Measurements from ENCODE around the gene NOL12.
"Not testable (repeated sequence)": the region's sequence is repeated elsewhere in the genome, so short reads cannot be mapped to it uniquely, and the experiment has no call there.

The NOL12 gene

DNA sequence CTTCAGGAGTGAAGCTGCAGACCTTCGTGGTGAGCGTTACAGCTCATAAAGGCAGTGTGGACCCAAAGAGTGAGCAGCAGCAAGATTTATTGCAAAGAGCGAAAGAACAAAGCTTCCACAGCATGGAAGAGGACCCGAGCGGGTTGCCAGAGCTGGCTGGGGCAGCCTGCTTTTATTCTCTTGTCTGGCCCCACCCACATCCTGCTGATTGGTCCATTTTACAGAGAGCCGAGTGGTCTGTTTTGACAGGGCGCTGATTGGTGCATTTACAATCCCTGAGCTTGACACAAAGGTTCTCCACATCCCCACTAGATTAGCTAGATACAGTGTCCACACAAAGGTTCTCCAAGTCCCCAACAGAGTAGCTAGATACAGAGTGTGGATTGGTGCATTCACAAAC lies 31.1 kb downstream of the NOL12 start:
- not testable (repeated sequence) for FAIRE-seq

DNA sequence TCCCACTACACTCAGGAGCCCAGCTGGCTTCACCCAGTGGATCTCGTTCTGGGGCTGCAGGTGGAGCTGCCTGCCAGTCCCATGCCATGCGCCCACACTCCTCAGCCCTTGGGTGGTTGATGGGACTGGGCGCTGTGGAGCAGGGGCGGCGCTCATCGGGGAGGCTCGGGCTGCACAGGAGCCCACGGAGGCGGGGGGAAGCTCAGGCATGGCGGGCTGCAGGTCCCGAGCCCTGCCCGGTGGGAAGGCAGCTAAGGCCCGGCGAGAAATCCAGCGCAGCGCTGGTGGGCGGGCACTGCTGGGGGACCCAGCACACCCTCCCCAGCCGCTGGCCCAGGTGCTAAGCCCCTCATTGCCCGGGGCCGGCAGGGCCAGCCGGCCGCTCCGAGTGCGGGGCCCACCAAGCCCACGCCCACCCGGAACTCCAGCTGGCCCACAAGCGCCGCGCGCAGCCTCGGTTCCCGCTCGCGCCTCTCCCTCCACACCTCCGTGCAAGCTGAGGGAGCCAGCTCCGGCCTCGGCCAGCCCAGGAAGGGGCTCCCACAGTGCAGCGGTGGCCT lies 31.7 kb downstream of the NOL12 start:
- not testable (repeated sequence) for FAIRE-seq

DNA sequence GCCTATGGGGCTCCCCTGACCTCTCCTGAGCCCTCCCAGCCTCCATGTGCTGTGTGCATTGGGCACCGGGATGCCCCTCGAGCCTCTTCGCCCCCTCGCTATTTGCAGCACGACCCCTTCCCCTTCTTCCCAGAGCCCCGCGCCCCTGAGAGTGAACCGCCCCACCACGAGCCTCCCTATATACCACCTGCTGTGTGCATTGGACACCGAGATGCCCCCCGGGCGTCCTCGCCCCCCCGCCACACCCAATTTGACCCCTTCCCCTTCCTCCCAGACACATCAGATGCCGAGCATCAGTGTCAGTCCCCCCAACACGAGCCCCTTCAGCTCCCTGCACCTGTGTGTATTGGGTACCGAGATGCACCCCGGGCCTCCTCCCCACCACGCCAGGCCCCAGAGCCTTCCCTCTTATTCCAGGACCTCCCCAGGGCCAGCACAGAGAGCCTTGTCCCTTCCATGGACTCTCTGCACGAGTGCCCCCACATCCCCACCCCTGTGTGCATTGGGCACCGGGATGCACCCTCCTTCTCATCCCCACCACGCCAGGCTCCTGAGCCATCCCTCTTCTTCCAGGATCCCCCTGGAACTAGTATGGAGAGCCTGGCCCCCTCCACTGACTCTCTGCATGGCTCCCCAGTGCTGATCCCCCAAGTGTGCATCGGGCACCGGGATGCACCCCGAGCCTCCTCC lies 39.6 kb downstream of the NOL12 start:
- FAIRE-seq: no peak

DNA sequence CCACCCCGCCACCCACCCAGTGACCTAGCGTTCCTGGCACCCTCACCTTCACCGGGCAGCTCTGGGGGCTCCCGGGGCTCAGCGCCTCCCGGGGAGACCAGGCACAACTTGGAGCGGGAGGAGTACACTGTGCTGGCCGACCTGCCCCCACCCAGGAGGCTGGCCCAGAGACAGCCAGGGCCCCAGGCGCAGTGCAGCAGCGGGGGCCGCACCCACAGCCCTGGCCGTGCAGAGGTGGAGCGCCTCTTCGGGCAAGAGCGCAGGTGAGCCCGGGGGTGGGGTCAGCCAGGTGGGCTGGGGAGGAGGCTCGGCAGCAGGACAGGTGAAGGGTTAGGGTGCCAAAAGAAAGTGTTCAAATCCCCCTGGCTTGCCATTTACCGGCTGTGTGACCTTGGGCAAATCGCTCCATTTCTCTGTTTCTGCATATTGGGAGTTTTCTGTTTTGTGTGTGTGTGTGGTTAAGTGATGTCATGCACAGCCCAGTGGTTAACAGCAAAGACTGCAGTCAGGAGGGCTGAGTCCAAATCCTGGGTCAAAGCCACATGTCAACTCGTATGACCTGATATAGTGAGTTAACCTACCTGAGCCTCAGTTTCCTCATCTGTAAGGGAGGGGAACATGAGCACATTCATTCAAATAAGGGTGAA lies 40.2 kb downstream of the NOL12 start:
- no peak for FAIRE-seq

DNA sequence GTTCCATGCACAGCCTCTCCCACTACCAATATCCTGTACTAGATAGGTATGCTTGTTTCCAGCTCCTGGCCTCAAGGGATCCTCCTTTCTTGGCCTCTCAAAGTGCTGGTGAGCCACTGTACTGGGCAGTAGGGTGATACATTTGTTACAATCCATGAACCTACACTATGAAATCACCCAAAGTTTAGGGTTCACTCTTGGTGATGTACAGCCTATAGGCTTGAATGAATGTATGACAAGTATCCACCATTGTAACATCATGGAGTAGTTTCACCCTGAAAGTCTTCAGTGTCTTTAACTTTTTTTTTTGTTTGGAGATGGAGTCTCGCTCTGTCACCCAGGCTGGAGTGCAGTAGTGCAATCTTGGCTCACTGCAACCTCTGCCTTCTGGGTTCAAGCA lies 42.5 kb downstream of the NOL12 start:
- FAIRE-seq: no peak

DNA sequence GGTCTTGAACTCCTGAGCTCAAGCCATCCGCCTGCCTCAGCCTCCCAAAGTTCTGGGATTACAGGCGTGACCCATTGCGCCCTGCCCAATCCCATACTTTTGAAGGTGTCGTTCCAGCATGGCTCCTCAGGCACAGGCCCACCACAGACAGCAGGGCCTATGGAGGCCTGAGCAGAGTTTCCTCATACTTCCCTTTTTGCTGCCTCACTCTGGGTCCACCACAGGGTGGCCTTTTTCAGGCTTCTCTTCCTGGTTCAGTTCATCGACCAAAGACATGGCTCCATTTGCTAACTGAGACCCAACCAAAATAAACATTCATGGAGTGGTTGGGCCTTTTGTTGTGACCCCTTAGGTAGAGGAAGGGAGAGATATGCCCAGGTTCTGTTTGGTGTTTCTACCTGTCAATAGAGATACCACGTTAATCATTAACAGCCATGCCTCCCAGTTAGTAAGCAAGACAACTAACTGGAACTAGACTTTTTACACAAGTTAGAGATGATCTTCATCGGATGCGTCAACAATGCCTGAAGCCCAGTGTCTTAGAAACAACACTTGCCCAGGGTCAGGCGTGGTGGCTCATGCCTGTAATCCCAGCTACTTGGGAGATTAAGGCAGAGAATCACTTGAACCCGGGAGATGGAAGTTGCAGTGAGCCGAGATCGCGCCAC lies 45.8 kb downstream of the NOL12 start:
- FAIRE-seq: no peak

DNA sequence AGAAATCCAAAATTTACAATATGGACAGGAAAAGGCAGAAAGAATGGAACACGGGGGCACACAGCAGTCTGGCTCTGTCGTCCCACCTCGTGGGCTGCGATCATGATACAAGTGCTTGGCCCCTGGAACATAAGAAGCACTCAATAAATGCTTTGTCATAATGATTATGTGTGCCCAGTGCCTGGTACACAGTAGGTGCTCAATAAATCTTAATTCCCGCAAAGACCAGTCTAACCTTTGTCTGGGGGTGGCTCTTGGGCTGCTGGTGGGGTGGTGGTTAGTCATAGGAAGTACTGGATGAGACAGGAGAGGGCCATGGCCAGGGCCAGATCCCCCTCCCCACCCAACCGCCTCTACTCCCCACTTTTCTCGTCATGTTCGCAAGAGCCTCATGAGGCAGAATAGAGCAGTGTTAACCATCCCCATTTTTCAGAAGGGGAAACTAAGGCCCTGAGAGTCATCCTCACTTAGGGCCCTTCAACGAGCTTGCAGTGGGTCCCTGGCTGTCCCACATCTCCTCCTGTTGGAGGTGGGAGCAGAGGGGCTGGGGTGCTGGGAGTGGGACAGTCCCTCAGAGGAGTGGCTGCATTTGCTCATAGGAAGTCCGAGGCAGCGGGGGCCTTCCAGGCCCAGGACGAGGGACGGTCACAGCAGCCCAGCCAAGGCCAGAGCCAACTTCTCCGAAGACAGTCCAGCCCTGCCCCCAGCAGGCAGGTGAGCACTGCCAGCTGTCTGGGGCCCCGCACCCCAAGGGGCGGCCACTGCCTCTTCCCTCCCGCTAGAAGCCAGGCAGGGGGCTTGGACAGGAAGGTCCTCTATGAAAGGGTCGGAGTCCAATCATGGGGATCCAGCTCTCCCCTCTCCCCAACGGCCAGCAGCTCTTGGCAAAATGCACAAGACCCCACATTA lies 46.8 kb downstream of the NOL12 start:
- FAIRE-seq: no peak

DNA sequence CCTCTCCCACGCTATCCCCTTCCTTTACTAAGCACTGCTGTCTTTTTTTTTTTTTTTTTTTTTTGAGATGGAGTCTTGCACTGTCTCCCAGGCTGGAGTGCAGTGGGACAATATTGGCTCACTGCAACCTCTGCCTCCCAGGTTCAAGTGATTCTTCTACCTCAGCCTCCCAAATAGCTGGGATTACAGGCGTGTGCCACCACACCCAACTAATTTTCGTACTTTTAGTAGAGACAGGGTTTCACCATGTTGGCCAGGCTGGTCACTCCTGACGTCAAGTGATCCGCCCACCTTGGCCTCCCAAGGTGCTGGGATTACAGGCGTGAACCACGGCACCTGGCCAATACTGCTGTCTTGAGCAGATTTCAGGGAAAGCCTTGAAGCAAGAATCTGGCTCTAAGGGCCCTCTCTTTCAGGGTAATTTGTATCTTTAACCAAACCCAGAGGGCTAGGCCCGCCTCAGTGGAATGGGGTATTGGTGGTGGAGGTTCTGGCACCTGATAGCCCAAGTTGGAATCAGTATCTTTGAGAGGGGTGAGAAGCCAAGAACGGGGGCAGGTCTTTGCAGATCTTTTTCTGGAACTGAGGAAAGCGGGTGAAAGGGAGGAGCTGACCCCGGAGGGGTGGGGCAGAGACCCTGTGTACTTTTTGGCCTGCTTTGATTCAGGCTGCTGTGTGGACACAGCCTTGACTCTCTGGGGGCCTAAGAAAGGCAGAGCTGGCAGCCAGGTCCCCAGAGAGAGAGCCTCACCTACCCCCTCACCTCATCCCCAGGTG lies 47.7 kb downstream of the NOL12 start:
- no peak for FAIRE-seq

DNA sequence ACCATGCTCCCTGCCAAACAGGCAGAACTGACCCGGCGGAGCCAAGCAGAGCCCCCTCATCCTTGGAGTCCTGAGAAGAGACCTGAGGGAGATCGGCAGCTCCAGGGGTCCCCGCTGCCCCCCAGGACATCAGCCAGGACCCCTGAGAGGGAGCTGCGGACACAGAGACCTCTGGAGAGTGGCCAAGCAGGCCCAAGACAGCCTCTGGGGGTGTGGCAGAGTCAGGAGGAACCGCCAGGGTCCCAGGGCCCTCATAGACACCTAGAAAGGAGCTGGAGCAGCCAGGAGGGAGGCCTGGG lies 48.2 kb downstream of the NOL12 start:
- no peak for FAIRE-seq

DNA sequence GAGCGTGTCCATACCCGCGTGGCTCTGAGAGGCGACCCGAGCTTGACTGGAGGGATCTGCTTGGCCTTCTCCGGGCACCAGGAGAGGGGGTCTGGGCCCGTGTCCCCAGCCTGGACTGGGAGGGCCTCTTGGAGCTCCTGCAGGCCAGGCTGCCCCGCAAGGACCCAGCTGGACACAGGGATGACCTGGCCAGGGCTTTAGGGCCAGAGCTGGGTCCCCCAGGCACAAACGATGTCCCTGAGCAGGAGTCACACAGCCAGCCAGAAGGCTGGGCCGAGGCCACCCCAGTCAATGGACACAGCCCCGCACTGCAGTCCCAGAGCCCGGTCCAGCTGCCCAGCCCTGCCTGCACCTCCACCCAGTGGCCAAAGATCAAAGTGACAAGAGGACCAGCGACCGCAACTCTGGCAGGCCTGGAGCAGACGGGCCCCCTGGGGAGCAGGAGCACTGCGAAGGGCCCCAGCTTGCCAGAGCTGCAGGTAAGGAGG lies 48.9 kb downstream of the NOL12 start:
- FAIRE-seq: no peak

DNA sequence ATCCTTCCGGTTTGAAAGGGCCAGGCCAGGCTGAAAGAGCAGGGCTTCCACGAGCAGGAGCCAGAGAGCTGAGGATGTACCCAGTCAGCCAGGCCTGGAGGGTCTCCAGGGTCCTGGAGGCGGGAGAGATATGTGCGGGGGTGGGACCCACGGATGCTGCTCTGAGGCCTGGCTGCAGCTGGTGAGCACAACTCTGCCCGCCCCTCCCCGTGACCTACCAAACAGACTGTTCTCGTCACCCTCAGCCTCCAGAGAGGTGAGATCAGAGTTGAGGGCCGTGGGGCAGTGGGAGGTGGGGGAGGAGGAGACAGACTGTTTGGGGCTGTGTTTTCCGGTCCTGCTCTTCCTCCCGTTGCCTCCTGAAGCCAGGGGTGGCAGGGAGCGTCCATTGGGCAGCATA lies 52.9 kb downstream of the NOL12 start:
- FAIRE-seq: no peak

DNA sequence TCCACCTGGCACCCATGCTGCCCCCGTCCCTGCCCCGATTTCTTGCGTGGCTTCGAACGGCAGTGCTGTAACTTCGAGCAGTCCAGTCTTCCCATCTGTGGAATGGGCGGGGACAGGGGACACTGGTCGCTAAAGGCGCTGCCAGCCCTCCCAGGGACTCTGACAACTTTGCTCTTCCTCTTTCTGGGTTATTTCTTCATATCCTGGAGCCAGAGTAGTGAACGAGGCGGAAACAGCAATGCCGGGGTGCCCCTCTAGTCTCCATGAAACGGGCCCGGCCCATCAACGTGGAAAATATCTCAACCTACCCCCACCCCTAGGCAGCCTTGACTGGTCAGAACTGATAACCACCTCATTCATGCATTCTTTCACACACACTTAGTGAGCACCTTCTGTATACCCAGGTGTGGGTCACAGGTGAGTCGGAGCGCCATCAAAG lies 53.5 kb downstream of the NOL12 start:
- no peak for FAIRE-seq

DNA sequence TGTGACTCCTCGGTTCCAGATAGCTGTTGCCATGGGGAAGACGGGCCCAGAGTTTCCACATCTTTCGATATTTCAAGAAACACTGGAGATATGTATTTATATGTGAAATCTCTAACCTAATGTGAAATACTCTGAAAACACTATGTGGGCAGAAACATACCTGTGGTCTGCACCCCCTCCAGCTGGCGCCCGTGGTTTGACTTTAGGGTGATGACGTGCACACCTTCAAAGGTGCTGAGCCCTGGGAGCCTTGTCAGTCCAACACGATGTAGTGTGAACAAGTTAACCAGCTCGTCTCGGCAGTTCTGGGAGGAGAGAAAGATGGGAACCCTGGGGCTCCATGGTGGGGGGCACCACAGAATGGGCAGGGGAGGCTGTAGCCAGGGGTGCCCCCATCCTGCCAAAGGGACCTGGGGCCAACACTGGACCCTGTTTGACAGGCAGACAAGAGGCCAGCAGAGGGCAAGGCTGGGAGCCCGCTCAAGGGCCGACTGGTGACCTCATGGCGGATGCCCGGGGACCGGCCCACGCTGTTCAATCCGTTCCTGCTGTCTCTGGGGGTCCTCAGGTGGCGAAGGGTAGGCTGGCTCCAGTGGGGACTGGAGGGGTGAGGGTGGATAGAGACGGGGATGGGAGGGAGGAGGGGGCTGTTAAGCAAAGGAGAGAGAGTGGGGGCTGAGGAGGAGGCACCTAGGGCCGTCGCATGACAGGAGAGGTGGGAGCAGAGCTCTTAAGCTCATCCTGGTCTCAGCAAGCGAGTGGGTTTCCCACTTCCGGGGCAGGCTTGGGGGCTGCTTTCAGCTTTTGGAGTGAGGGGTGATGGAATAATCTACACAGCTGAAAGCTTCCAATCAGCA lies 54.5 kb downstream of the NOL12 start:
- FAIRE-seq: no peak

DNA sequence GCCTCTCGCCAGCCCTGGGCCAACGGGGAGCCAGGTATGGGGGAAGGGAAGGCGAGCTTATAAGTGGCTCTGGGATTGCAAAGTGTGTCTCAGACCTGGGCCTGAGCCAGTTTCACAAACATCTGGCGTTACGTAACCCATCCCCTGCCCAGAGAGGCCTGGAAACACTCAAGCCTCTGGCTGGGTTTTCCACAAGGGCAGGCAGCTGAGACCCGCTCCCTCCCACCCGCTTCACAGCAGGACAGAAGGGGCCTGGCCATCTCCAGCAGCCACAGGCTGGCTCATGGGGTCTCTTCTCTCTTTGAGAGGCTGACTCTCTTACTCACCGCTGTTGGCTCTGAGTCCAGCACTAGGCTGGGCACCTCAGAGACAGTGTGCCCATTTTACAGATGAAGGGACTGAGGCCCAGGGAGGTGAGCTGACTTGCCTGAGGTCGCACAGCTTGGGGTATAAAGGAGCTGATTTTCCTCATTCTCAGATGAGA lies 55.2 kb downstream of the NOL12 start:
- no peak for FAIRE-seq

DNA sequence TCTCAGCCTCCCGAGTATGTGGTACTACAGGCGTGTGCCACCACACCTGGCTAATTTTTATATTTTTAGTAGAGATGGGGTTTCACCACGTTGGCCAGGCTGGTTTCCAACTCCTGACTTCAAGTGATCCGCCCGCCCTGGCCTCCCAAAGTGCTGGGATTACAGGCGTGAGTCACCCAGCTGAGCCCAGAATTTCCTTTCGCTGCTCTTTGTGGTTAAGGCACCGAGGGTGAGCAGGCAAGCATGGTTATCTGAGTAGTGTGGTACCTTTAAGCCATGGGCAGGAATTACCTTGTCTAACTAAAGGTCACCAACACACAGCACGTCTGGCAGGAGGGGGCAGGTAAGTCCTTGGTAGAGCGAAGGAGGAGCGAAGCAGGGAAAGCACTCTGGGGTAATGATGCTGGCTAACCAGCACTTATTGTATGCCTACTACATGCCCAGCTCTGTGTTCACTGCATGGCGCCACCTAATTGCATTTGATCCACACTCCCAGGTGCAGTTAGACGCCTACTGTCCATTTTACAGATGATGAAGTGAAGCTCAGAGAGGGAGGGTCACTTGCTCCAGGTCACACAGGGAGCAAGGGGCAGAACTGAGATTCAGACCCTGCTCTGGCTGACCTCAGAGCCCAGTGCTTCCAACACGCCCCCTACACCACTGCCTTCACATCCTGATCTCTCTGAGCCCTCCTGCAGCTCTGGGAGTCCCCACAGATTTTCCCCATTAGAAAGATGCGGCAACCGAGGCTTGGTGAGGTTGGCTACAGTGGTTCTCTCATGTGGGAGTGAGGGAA lies 56.4 kb downstream of the NOL12 start:
- no peak for FAIRE-seq
